ENCODE measurements around the gene MYPOP. TPM values are rescaled to one million over a fixed set of nuclear protein-coding genes. Genes with fewer than 3 reads are reported as not detected.

Gene MYPOP
- total and polyA plus RNA-seq, 2 of the 13 experiments (the other 11 are each of a cell fraction or from before 2014, with no cell fraction given), result 2.3 to 2.7 TPM

GRCh38 chr19:45881909-45882528, 20.4 kb downstream of the MYPOP start (continued):
- TF ChIP-seq, protein P1, sequence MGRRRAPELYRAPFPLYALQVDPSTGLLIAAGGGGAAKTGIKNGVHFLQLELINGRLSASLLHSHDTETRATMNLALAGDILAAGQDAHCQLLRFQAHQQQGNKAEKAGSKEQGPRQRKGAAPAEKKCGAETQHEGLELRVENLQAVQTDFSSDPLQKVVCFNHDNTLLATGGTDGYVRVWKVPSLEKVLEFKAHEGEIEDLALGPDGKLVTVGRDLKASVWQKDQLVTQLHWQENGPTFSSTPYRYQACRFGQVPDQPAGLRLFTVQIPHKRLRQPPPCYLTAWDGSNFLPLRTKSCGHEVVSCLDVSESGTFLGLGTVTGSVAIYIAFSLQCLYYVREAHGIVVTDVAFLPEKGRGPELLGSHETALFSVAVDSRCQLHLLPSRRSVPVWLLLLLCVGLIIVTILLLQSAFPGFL (CRISPR knock-in tag; IDR thresholded peaks at IDR 0.05), result no peak
- TF ChIP-seq MIER2 (CRISPR knock-in tag; IDR thresholded peaks at IDR 0.05) (no peak), JUNB (CRISPR knock-in tag; IDR thresholded peaks at IDR 0.05; ENCODE audit: borderline replicate concordance) (no peak), ZNF720 (CRISPR knock-in tag; IDR thresholded peaks at IDR 0.05) (no peak), ZC3H4 (CRISPR knock-in tag; IDR thresholded peaks at IDR 0.05; ENCODE audit: borderline replicate concordance) (no peak), NFIC (IDR thresholded peaks at IDR 0.05; ENCODE audit: low read length) (peak; percentile 69; the same call in 1 of the 2 replicates), GFI1 (CRISPR knock-in tag; IDR thresholded peaks at IDR 0.05; ENCODE audit: borderline replicate concordance) (0 out of 2 replicates have a peak, but pooled peaks have one; percentile 30), ZFP90 (CRISPR knock-in tag; IDR thresholded peaks at IDR 0.05; ENCODE audit: borderline replicate concordance) (peak; percentile 86; the same call in 1 of the 2 replicates), USF2 (IDR thresholded peaks at IDR 0.05; ENCODE audit: low read depth, low read length) (no peak), USF2 (CRISPR knock-in tag; IDR thresholded peaks at IDR 0.05; ENCODE audit: borderline replicate concordance) (no peak), ZNF367 (CRISPR knock-in tag; IDR thresholded peaks at IDR 0.05; ENCODE audit: borderline replicate concordance) (no peak), MYNN (CRISPR knock-in tag; IDR thresholded peaks at IDR 0.05; ENCODE audit: low read depth) (no peak)
